NCI-H1417 treated with DMSO at 0.1 percent for 48 hours (cell line): ENCODE measurements around the gene ZNF836.

Experiments
- DNase-seq: peaks from one replicate; lab custom pipeline; 2025; lab: John Stamatoyannopoulos, UW

The ZNF836 gene

DNA sequence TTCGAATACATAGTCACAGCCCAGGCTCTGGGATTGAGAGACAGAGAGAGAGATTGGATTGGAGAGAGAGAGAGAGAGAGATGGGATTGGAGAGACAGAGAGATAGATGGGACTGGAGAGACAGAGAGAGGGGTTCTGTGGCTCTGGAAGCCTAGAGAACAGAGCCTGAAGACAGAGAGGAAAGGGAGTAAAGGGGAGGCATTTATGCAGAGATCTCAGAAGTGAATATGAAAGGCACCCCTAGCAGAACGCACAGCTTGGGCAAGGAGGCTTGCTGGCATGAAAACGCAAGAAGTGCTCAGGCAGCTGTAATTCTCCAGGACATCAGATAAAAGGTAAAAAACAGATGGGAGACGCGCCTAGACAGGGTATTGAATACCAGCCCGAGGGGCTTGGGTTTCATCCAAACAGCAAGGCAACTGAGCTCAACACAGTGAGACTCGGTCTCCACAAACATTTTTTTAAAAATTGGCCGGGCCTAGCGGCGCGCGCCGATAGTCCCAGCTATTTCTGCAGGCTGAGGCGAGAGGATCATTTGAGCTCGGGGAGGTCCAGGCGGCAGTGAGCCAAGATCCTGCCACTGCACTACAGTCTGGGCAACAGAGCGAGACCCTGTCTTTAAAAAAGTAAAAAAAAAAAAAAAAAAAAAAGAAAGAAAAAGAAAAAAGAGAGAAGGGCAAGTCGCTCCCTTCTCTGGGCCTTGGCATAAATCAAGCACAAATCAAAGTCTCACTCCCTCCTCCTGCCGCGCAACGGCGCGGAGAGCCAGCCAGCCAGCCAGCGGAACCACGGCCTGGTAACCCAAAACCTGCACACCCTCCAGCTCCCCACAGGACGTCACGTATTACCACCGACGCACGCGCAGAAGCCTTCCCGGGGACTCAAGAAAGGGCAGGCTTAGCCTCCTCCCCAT, 17.7 kb upstream of the ZNF836 start:
- DNase-seq = no peak

DNA sequence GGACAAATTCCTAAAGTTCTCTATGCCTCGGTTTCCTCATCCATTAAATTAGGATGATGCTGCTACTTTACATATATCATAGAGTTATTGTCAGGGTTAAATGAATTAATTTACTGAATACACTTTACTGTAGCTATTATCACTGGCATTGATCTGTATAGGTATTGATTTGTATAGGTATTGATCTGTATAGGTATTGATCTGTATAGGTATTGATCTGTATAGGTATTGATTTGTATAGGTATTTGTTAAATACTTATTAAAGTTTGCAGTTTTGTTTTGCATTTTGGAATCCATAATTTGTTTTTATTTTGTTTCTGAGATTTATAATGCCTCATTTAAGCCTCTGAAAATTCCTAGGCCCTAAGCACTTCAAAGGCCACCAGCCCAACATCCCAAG, 16.0 kb upstream of the ZNF836 start:
- no peak for DNase-seq

DNA sequence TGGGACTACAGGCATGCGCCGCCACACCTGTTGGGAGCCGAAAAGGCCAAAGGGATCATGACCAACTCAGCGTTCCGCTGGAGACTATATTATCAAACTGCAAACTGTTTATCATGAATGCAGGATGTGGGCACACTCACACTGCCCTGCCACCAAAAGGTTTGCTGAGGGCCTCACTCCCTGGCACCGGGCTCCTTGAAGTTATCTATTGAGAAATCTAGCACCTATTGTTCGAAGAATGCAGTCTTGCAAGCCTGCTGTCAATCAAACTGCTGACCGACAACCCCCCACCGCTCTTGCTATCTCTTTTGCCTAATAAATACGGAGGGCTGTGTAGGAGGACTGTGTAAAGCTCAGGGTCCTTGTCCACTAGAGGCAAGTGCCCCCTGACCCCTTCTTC, 5.2 kb upstream of the ZNF836 start:
- DNase-seq = no peak

DNA sequence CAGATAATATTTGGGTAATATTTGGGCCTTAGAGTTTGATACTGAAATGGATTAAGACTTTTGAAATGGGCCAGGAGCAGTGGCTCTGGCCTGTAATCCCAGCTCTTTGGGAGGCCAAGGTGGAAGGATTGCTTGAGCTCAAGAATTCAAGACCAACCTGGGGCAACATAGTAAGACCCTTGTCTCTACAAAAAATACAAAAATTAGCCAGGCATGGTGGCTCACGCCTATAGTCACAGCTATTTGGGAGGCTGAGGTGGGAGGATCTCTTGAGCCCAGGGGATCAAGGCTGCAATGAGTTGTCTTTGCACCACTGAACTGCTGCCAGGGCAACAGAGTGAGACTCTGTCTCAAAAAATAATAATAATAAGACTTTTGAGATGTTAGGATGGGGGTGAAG, 926 bp upstream of the ZNF836 start:
- no peak for DNase-seq

DNA sequence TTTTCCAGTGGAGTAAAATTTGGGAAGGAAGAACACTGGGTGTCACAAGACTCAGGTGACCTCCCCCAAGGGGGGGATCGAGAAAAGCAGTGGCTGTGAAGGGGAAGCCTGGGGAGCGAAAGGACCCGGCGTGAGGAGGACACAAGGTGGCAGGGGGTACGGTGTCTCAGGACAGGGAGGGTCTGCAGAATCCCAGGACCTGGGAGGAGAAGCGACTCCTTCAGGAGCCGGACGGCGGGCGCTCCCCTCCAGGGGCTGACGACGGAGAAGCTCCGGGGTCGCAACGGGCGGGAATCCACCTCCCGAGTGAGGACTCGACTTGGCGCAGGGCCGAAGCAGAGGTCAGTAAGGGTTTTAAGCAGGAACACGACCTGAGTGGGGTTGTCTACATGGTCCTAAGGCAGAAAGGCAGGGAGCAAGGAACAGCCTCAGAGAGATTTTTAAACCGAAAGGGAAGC, 529 bp downstream of the ZNF836 start:
- DNase-seq = no peak

DNA sequence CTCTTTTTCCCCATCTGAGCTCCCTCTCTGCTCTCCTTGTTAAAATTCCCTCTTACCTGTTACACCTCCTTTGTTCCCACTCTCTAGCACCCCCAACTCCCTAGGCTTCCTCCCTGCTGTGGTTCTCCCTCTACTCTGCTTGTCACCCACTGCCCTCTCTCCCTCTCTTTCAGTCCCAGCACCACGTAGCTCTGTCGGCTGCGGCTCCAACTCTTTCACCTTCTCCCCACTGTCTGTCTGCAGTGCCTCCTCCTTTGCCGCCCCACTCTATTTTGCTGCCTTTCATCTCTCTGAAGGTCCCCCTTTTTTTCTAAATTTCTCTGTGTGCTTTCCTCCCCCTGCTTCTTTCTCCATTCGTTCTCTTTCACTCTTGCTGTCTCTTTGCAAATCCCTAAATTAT, 1.1 kb downstream of the ZNF836 start:
- no peak for DNase-seq

DNA sequence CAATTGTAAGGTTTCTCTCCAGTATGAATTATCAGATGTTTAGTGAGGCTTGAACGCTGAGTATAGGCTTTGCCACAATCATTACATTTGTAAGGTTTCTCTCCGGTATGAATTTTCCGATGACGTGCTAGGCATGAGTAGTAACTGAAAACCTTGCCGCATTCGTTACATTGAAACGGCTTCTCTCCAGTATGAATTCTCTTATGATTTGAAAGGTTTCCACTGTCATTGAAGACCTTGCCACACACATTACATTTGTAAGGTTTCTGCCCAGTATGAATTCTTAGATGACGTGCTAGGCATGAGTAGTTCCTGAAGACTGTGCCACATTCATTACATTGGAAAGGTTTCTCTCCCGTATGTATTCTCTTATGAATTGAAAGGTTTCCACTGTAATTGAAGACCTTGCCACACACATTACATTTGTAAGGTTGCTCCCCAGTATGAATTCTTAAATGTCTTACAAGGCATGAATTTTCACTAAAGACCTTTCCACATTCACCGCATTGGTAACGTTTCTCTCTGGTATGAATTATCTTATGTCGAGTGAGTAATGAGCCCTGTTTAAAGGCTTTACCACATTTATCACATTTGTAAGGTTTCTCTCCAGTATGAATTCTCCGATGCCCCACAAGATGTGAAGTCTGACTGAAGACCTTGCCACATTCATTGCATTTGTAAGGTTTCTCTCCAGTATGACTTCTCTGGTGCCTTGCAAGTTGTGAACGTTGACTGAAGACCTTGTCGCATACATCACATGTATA, 15.6 kb downstream of the ZNF836 start:
- no peak for DNase-seq

DNA sequence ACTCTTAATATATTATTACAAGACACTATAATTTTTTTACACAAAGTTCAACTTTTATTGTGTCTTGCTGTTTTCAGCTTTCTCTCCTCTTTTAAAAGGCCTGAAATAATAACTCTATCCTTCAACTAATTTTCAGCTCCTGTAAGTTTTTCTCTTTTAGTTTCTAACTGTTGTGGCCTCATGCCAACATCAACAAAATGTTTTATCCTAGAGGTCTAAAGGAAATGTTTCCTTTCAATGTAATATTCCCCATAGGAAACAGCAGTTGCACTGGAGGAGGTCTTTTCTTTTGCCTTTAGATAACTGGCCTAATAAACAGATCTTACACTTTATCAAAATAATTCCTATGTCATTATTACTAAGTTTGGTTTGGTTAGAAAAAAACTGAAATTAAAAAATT, 23.2 kb downstream of the ZNF836 start:
- DNase-seq = no peak

DNA sequence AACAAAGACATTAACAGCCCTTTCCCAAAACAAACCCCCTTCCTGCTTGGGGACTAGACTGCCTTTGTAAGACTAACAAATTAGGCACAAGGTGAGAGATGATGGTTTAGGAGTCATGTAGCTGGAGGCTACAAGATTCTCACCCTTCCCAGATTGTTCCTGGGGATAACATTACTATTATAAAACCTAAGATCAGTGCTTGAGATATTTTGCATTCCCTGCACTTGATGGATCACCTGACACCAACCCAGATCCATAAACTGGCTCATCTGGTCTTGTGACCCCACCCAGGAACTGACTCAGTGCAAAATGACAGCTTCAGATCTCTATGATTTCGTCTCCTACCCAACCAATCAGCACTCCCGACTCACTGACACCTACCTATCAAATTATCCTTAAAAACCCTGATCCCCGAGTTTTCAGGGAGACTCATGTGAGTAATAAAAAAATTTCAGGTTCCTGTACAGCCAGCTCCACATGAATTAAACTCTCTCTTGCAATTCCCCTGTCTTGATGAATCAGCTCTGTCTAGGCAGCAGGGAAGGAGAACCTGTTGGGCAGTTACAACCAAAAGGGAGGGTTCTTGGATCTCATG, 29.3 kb downstream of the ZNF836 start:
- DNase-seq = no peak

DNA sequence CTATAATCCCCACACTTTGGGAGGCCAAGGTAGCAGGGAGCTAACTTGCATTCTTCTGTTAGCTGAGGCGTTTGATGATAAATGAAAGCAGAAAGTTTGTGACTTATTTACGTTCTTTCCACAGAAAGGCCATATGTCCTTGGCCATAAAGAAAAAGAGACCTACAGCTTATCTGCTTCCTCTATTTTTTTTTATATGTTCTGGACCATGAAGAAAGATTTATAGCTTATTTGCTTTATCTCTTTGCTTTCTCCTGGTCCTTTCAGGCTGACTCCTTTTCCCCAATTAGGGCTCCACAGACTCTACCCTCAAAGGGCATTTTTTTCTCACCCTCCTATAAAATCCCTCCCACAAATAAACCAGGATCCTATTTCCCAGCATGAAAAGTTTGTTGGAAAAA, 30.2 kb downstream of the ZNF836 start:
- DNase-seq = no peak

DNA sequence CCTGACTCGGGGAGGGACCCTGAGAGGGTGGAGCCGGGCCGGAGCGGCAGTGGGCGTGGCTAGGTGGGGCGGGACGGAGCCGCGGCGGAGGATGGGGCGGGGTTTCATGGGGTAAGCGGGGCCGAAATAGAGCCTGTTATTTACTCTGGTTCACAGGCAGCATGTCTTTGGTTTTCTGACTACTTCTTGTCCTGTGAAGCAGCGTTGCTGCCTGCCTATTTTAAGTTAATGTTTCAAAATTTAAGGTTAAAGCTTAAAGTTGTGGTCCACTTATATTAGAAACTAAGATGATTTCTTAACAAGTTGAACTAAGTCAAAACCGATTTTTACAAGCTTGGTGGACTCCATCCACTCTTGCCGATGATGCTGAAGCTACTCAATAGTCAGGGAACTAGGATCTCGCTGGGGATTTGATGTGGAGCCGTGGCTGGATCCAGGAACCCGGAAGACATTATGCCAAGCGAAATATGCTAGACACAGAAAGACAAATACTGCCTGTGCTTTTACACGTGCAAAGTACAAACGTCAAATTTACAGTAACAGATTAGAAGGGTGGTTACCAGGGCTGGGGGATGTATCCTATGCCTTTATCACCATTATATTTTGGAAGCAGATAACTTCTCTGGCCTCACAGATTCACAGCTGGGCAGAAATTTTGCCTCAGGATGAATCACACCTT, 31.2 kb downstream of the ZNF836 start:
- DNase-seq = peak; percentile 53

DNA sequence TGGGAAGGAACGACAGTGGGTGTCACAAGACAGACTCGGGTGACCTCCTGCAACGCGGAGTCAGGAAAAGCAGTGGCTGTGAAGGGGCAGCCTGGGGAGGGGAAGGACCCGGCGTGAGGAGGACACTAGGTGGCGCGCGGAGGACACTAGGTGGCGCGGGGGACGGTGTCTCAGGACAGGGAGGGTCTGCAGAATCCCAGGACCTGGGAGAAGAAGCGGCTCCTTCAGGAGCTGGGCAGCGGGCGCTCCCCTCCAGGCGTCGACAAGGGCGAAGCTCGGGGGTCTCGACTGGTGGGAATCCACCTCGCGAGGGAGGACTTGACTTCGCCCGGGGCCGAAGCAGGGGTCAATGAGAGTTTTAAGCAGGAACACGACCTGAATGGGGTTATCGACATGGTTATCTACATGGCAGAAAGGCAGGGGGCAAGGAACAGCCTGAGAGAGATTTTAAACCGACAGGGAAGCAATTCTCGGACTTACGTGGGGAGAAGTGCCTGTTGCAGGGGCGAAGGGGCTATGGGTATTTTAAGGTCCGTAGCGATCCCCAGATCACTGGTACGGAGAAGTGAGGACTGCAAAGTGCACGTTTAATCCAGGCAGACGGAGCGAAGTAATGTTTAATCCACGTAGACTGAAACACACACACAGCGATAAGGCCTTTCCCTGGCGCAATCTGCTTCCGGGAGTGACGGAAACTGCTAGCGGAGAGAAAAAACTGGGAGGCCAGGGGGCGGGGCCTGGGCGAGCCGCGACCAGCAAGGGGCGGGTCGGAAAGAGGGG, 32.0 kb downstream of the ZNF836 start, which contains the start of gene ZNF616:
TSS of gene ZNF616 (minus strand) at position 687 of the 780 bp plus-strand sequence. CDS start 9,426 bp downstream, outside the sequence.
- peak; percentile 26 for DNase-seq

DNA sequence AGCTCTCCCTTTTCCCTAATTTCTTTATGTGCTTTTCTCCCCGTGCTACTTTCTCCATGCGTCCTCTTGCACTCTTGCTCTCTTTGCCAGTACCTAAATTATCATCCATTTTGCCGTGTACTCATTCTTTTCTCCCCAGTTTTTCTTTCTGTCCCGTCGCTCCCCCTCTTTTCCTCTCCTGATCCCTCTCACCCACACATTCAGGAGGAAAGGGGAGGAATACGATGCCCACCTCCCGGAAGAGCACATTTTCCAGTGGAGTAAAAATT, 32.5 kb downstream of the ZNF836 start:
- no peak for DNase-seq

DNA sequence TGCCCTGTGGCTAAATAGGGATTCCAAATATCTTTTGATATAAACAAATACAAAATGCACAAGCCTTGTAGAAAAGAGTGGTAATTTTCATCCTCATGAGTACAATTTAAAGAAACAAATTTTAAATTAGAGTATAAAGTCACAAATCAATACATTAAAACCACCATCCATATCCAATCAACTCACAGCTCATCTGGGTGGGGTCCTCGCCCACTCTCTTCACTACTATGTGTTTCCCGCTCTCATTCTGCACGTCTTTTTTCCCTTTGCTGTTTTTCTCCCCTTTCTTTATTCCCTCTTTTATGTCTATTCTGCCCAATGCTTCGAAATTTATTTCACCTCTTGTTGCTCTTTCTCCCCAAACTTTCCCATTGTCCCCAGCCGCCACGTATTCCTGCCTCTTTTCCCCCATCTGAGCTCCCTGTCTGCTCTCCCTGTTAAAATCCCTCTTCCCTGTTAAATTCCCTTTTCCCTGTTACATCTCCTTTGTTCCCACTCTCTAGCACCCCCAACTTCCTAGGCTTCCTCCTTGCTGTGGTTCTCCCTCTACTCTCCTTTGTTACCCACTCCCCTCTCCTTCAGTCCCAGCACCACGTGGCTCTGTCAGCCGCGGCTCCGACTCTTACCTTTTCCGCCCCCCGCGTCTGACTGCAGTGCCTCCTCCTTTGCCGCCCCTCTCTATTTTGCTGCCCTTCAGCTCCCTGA, 33.0 kb downstream of the ZNF836 start:
- DNase-seq = no peak

DNA sequence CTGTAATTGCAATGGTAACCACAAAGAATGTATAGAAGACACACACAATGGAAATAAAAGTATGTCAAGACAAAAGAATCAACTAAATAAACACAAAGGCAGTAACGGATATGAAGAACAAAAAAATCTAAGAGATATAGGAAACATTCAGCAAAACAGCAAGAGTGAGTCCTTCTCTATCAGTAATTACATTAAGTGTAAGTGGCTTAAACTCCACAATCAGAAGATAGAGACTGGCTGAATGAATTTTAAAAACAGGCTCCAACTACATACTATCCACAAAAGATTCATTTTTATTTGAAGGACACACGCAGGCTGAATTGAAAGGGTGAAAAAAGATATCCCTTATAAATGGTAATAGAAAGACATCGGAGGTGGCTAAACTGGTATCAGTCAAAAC, 51.1 kb downstream of the ZNF836 start:
- no peak for DNase-seq

DNA sequence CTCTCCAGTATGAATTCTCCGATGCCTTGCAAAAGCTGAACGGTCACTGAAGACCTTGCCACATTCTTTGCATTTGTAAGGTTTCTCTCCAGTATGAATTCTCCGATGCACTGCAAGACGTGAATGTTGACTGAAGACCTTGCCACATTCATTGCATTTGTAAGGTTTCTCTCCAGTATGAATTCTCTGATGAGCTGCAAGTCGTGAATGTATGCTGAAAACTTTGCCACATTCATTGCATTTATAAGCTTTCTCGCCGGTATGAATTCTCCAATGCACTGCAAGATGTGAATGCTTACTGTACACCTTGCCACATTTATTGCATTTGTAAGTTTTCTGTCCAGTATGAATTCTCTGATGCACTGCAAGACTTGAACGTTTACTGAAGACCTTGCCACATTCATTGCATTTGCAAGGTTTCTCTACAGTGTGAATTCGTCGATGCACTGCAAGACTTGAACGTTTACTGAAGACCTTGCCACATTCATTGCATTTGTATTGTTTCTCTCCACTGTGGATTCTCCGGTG, 55.8 kb downstream of the ZNF836 start:
- no peak for DNase-seq

DNA sequence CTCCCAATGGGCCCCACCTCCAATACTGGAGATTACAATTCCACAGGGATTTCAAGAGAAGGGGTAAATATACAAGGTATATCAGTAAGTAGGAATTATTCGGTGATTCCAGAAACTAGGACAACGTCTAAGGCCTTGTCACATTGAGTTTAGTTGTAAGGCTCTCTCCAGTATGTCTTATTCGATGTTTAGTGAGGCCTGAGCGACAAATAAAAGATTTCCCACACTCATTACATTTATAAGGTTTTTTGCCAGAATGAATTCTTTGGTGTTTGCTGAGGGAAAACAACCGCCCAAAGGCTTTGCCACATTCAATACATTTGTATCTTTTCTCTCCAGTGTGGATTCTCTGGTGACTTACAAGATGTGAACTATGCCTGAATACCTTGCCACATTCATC, 56.7 kb downstream of the ZNF836 start:
- DNase-seq = no peak

DNA sequence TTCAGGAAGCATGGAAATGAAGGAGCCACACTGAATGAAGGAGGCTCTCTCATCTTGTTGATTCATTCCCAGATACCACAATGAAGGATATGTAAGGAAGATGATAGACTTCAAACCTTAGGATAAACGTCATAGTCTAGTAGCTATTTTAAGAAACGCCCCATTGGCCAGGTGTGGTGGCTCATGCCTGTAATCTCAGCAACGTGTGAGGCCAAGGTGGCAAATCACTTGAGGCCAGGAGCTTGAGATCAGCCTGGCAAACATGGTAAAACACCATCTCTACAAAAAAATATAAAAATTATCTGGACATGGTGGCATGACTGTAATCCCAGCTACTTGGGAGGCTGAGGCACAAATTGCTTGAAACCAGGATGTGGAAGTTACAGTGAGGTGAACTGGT, 58.8 kb downstream of the ZNF836 start:
- DNase-seq = no peak

DNA sequence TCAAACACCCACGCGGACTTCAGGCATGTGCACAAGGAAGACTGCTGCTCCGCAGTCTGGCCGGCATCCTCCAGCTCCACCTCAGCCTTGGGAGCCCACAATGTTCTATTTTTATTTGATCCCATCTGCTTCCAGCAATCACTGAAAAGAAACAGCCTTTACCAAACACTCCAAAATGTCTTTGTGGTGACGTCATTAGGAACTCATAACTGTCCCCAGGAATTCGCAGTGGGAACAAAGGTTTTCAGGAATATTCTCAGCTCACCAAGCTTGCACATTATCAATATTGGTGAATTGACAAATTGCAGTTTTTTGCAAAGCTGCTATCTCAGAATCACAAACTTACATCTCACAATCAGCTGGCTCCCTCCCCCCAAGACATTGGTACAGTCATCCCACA, 60.6 kb downstream of the ZNF836 start:
- DNase-seq = no peak
